ENCODE results near the gene MDM4. TPM values are rescaled to one million over a fixed set of nuclear protein-coding genes. Genes with fewer than 3 reads are reported as not detected.

The MDM4 gene
- total and polyA plus RNA-seq, 2 donors (not counting 1 experiment from before 2014, with no cell fraction given), result 46.6 to 374 TPM

DNA sequence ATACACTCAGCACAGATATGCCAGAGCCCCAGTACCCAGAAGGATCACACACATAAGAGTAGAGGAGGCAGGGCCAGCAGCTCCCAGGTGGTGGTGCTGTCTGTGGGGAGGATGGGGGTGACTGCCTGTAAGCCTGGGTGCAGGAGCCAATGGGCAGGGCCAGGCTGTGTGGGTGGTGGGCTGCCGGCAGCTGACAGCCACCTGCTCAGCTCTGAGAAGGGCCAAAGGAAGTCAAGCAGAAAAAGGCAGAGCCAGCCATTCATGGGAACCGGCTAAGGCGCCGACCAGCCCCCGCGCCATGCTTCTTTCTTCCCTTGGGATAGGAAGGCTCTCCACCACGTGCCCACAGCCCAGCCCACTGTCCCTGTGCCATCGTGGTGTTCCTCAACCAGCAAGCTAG, 35.7 kb upstream of the MDM4 start:
- peak overlapping the region; percentile 81 for H3K4me2 ChIP-seq (replicated peaks; ENCODE audit: low read depth, low read length, poor library complexity, severe bottlenecking)
- Mint-ChIP-seq H3K4me3 (peak overlapping the region; percentile 71), H3K27me3 (no peaks in the 10 kb centered on the region), H3K4me1 (peaks cover 94% of the 10 kb centered on the region), H3K27ac (peak overlapping the region; percentile 98), H3K9me3 (ENCODE audit: insufficient read depth) (no peaks in the 10 kb centered on the region)
- TF ChIP-seq, protein P1, sequence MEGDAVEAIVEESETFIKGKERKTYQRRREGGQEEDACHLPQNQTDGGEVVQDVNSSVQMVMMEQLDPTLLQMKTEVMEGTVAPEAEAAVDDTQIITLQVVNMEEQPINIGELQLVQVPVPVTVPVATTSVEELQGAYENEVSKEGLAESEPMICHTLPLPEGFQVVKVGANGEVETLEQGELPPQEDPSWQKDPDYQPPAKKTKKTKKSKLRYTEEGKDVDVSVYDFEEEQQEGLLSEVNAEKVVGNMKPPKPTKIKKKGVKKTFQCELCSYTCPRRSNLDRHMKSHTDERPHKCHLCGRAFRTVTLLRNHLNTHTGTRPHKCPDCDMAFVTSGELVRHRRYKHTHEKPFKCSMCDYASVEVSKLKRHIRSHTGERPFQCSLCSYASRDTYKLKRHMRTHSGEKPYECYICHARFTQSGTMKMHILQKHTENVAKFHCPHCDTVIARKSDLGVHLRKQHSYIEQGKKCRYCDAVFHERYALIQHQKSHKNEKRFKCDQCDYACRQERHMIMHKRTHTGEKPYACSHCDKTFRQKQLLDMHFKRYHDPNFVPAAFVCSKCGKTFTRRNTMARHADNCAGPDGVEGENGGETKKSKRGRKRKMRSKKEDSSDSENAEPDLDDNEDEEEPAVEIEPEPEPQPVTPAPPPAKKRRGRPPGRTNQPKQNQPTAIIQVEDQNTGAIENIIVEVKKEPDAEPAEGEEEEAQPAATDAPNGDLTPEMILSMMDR (IDR thresholded peaks at IDR 0.05), result no peak
- no peak for TF ChIP-seq EZH2 (IDR thresholded peaks at IDR 0.05; ENCODE audit: borderline replicate concordance, insufficient read depth, low read depth, low read length, poor library complexity, severe bottlenecking)
- WGBS (ENCODE audit: insufficient coverage), result 0% methylated on average over 8 of the region's 8 CpGs
- peak; percentile 53 for ATAC-seq (ENCODE audit: low read depth)
- H3K4me3 ChIP-seq (ENCODE audit: control extremely low read depth in 1 of 5, extremely low read depth in 1 of 5, insufficient read depth in 1 of 5, low read depth in 2 of 5, low read length in 4 of 5), result peak overlapping the region in 3 of 5 experiments; percentile 26 to 32 (median 32)
- H3K9me3 ChIP-seq (ENCODE audit: control extremely low read depth in 1 of 3, control insufficient read depth in 2 of 3, insufficient read depth in 1 of 3, low read length in 2 of 3), result no peaks in the 10 kb centered on the region
- peaks cover 0 to 30% of the 10 kb centered on the region in 2 experiments for H3K36me3 ChIP-seq (replicated peaks in 1 of 2; ENCODE audit: control extremely low read depth in 1 of 2, control insufficient read depth in 1 of 2, extremely low read depth in 1 of 2, insufficient read depth in 2 of 2, low read length in 1 of 2)
- peaks cover 42% of the 10 kb centered on the region for H4K20me1 ChIP-seq (ENCODE audit: control insufficient read depth, insufficient read depth, low read length, poor library complexity, severe bottlenecking)
- H3K27ac ChIP-seq (ENCODE audit: low read length in 2 of 2), result peak overlapping the region; percentile 78 to 95
- H3K27me3 ChIP-seq (replicated peaks in 1 of 4; ENCODE audit: control extremely low read depth in 1 of 4, control insufficient read depth in 3 of 4, insufficient read depth in 4 of 4, low read length in 3 of 4), result no peaks in the 10 kb centered on the region
- no peak overlapping the region for H2AFZ ChIP-seq (ENCODE audit: insufficient read depth, low read depth, low read length, poor library complexity, severe bottlenecking)
- H3K79me2 ChIP-seq (ENCODE audit: control insufficient read depth, insufficient read depth, low read length), result peaks cover 99% of the 10 kb centered on the region
- CTCF ChIA-PET, result interaction anchor here (1.0 to 18.4 kb wide), 8 partner anchors 9 to 49 kb away, joined by 3 to 374 read pairs (median 20); partner anchors contain the start of genes MDM4 and PIK3C2B
- peak; percentile 73 for DNase-seq
- POLR2A ChIA-PET, result interaction anchor here (0.5 to 3.8 kb wide), 10 partner anchors 13 to 1993 kb away, joined by 3 to 46 read pairs (median 4); partner anchors contain the start of gene PIK3C2B
- peaks cover 93 to 94% of the 10 kb centered on the region in 2 donors for H3K4me1 ChIP-seq (ENCODE audit: control insufficient read depth in 2 of 2, insufficient read depth in 2 of 2, low read length in 2 of 2)
- intact Hi-C loops (cut with micrococcal nuclease), result loop anchor here (1.0 to 2.0 kb wide), 2 partner anchors 28 to 34 kb away; no protein-coding TSS in a partner anchor
- peak overlapping the region; percentile 31 for H3K9ac ChIP-seq (ENCODE audit: low read length)

- peaks cover 0 to 21% of the 10 kb centered on the region in 2 experiments for H3K36me3 ChIP-seq (replicated peaks in 1 of 2; ENCODE audit: control extremely low read depth in 1 of 2, control insufficient read depth in 1 of 2, extremely low read depth in 1 of 2, insufficient read depth in 2 of 2, low read length in 1 of 2)
- CTCF ChIA-PET, result interaction anchor here (18.4 kb wide), 1 partner anchor 15 kb away, joined by 374 read pairs; the partner anchor contains the start of gene PIK3C2B
- H3K4me2 ChIP-seq (replicated peaks; ENCODE audit: low read depth, low read length, poor library complexity, severe bottlenecking), result peak overlapping the region; percentile 11
- ATAC-seq (ENCODE audit: low read depth) (no peak), DNase-seq (no peak)
- peak overlapping the region; percentile 98 for H3K27ac Mint-ChIP-seq
- 91% methylated on average over 6 of the region's 7 CpGs for WGBS (ENCODE audit: insufficient coverage)
- no peaks in the 10 kb centered on the region for H3K27me3 ChIP-seq (replicated peaks in 1 of 4; ENCODE audit: control extremely low read depth in 1 of 4, control insufficient read depth in 3 of 4, insufficient read depth in 4 of 4, low read length in 3 of 4)
- no peaks in the 10 kb centered on the region for H3K27me3 Mint-ChIP-seq
- TF ChIP-seq EZH2 (IDR thresholded peaks at IDR 0.05; ENCODE audit: borderline replicate concordance, insufficient read depth, low read depth, low read length, poor library complexity, severe bottlenecking), result no peak
- TF ChIP-seq, protein P1 (IDR thresholded peaks at IDR 0.05), result no peak
- H3K4me1 Mint-ChIP-seq, result peaks cover 82% of the 10 kb centered on the region
- H3K4me3 Mint-ChIP-seq, result peak overlapping the region; percentile 8
- H3K4me1 ChIP-seq (ENCODE audit: control insufficient read depth in 2 of 2, insufficient read depth in 2 of 2, low read length in 2 of 2), result peaks cover 76 to 78% of the 10 kb centered on the region in 2 donors
- no peak overlapping the region for H3K9ac ChIP-seq (ENCODE audit: low read length)
- peaks cover 99% of the 10 kb centered on the region for H3K79me2 ChIP-seq (ENCODE audit: control insufficient read depth, insufficient read depth, low read length)
- intact Hi-C loops (cut with micrococcal nuclease), result no loop called here
- peaks cover 15% of the 10 kb centered on the region for H4K20me1 ChIP-seq (ENCODE audit: control insufficient read depth, insufficient read depth, low read length, poor library complexity, severe bottlenecking)
- POLR2A ChIA-PET, result no interaction called here
- no peaks in the 10 kb centered on the region for H3K9me3 Mint-ChIP-seq (ENCODE audit: insufficient read depth)
- no peaks in the 10 kb centered on the region for H3K9me3 ChIP-seq (ENCODE audit: control extremely low read depth in 1 of 3, control insufficient read depth in 2 of 3, insufficient read depth in 1 of 3, low read length in 2 of 3)
- no peak overlapping the region for H2AFZ ChIP-seq (ENCODE audit: insufficient read depth, low read depth, low read length, poor library complexity, severe bottlenecking)
- no peak overlapping the region for H3K4me3 ChIP-seq (ENCODE audit: control extremely low read depth in 1 of 5, extremely low read depth in 1 of 5, insufficient read depth in 1 of 5, low read depth in 2 of 5, low read length in 4 of 5)
- H3K27ac ChIP-seq (ENCODE audit: low read length in 2 of 2), result peak overlapping the region in 1 of 2 donors; percentile 95
Measured at GRCh38 chr1:204483791-204484190, 32.4 kb upstream of the MDM4 start.
